Anterior cingulate cortex (tissue), 58 donors: Measurements from ENCODE around the gene STRADB.
"Not testable (repeated sequence)": the region's sequence is repeated elsewhere in the genome, so short reads cannot be mapped to it uniquely, and the experiment has no call there.

ENCODE experiments used
- DNase-seq, 58 donors: peaks; one replicate each; lab custom pipeline; 2025; lab: John Stamatoyannopoulos, UW

The STRADB gene

GRCh38 chr2:201451292-201452057, at the start of gene STRADB, which contains the start of gene TRAK2:
Gene STRADB (plus strand): TSS chr2:201451740. CDS start chr2:201454841, 3,101 bp downstream.
Gene TRAK2 (minus strand): TSS chr2:201451458. CDS start chr2:201420507, 30,951 bp downstream.
- DNase-seq: peak; percentile 80 to 98 (median 96)

- DNase-seq: no peak
Observed at GRCh38 chr2:201401815-201402214, 49.7 kb upstream of the STRADB start.

- DNase-seq: no peak
Observed at GRCh38 chr2:201402651-201403562, 48.6 kb upstream of the STRADB start.

- no peak for DNase-seq
Observed at GRCh38 chr2:201403880-201404279, 47.7 kb upstream of the STRADB start.

- no peak for DNase-seq
Observed at GRCh38 chr2:201404699-201405280, 46.8 kb upstream of the STRADB start.

- peak in 1 of 58 donors; percentile 43 for DNase-seq
Observed at GRCh38 chr2:201406077-201406662, 45.4 kb upstream of the STRADB start.

GRCh38 chr2:201407265-201407664, 44.3 kb upstream of the STRADB start:
- DNase-seq: no peak

- DNase-seq: no peak
Observed at GRCh38 chr2:201408931-201409330, 42.6 kb upstream of the STRADB start.

GRCh38 chr2:201411421-201411820, 40.1 kb upstream of the STRADB start:
- no peak for DNase-seq

- no peak for DNase-seq
Observed at GRCh38 chr2:201413143-201413542, 38.4 kb upstream of the STRADB start.

GRCh38 chr2:201413552-201413951, 38.0 kb upstream of the STRADB start:
- no peak for DNase-seq

- DNase-seq: no peak
Observed at GRCh38 chr2:201414099-201415023, 37.2 kb upstream of the STRADB start.

- no peak for DNase-seq
Observed at GRCh38 chr2:201415149-201415548, 36.4 kb upstream of the STRADB start.

GRCh38 chr2:201419057-201419635, 32.4 kb upstream of the STRADB start:
- no peak for DNase-seq

GRCh38 chr2:201419986-201420385, 31.6 kb upstream of the STRADB start:
- no peak for DNase-seq

GRCh38 chr2:201420442-201421113, 31.0 kb upstream of the STRADB start:
- no peak for DNase-seq

- DNase-seq: no peak
Observed at GRCh38 chr2:201425952-201426351, 25.6 kb upstream of the STRADB start.

- not testable (repeated sequence) for DNase-seq
Observed at GRCh38 chr2:201428366-201428765, 23.2 kb upstream of the STRADB start.
